ENCODE results near the gene SLC6A16. TPM values are rescaled to one million over a fixed set of nuclear protein-coding genes. Genes with fewer than 3 reads are reported as not detected.

Gene SLC6A16
- total RNA-seq, 1 experiment from 2014 or later = 1.3 TPM

GRCh38 chr19:49264258-49264657 lies 60.7 kb downstream of the SLC6A16 start:
- in situ Hi-C loops (cut with HindIII; ENCODE audit: low pct_unique_long_range_greater_than_20kb, low sequenced_read_pairs) = no loop called here
- no TSS peak for BruUV-seq (replicated peaks)
- Histone ChIP-seq H3K27me3 (ENCODE audit: control insufficient read depth, insufficient read depth, low read length) (no peaks in the 10 kb centered on the region), H3K4me3 (ENCODE audit: low read depth in 2 of 2, low read length in 2 of 2) (no peak overlapping the region), H3K27ac (ENCODE audit: low read length) (no peak overlapping the region), H3K4me1 (ENCODE audit: control insufficient read depth, insufficient read depth, low read length) (no peaks in the 10 kb centered on the region), H3K36me3 (ENCODE audit: control insufficient read depth, insufficient read depth, low read length) (no peaks in the 10 kb centered on the region), H3K9me3 (ENCODE audit: control insufficient read depth, insufficient read depth, low read depth, low read length) (no peaks in the 10 kb centered on the region)
- CTCF ChIA-PET = interaction anchor here (1.0 kb wide), 1 partner anchor 16 kb away, joined by 3 read pairs; no protein-coding TSS in a partner anchor
- no peak for DNase-seq (ENCODE audit: low read depth, low spot score)
- no peak for ATAC-seq
- intact Hi-C loops (cut with micrococcal nuclease; ENCODE audit: unreplicated experiment) = no loop called here
- TF ChIP-seq SIN3A (IDR thresholded peaks at IDR 0.05; ENCODE audit: borderline replicate concordance, insufficient read depth, low read depth, low read length) (no peak), TCF7L2 (IDR thresholded peaks at IDR 0.05; ENCODE audit: low read depth, low read length) (no peak), POLR2AphosphoS5 (IDR thresholded peaks at IDR 0.05; ENCODE audit: low read depth, low read length) (no peak)
- POLR2A ChIA-PET = interaction anchor here (0.5 to 1.2 kb wide), 3 partner anchors 15 to 271 kb away, joined by 4 to 8 read pairs (median 5); partner anchors contain the start of genes GYS1 and PIH1D1

GRCh38 chr19:49261602-49262001 lies 63.4 kb downstream of the SLC6A16 start:
- ATAC-seq = no peak
- POLR2A ChIA-PET = no interaction called here
- H3K9me3 ChIP-seq (ENCODE audit: control insufficient read depth, insufficient read depth, low read depth, low read length) = no peaks in the 10 kb centered on the region
- H3K4me3 ChIP-seq (ENCODE audit: low read depth in 2 of 2, low read length in 2 of 2) = no peak overlapping the region
- H3K4me1 ChIP-seq (ENCODE audit: control insufficient read depth, insufficient read depth, low read length) = no peaks in the 10 kb centered on the region
- intact Hi-C loops (cut with micrococcal nuclease; ENCODE audit: unreplicated experiment) = no loop called here
- TF ChIP-seq SIN3A (IDR thresholded peaks at IDR 0.05; ENCODE audit: borderline replicate concordance, insufficient read depth, low read depth, low read length) = no peak
- TF ChIP-seq REST (IDR thresholded peaks at IDR 0.05; ENCODE audit: insufficient read depth in 1 of 2, low read depth in 2 of 2, low read length in 1 of 2) = no peak
- no peak for TF ChIP-seq POLR2AphosphoS5 (IDR thresholded peaks at IDR 0.05; ENCODE audit: low read depth, low read length)
- no peak for TF ChIP-seq CTCF (IDR thresholded peaks at IDR 0.05)
- no peak for TF ChIP-seq TCF7L2 (IDR thresholded peaks at IDR 0.05; ENCODE audit: low read depth, low read length)
- no peaks in the 10 kb centered on the region for H3K27me3 ChIP-seq (ENCODE audit: control insufficient read depth, insufficient read depth, low read length)
- DNase-seq (ENCODE audit: low read depth, low spot score) = no peak
- CTCF ChIA-PET = no interaction called here
- in situ Hi-C loops (cut with HindIII; ENCODE audit: low pct_unique_long_range_greater_than_20kb, low sequenced_read_pairs) = no loop called here
- BruUV-seq (replicated peaks) = no TSS peak
- H3K36me3 ChIP-seq (ENCODE audit: control insufficient read depth, insufficient read depth, low read length) = no peaks in the 10 kb centered on the region
- no peak overlapping the region for H3K27ac ChIP-seq (ENCODE audit: low read length)

- BruUV-seq (replicated peaks) = no TSS peak
- Histone ChIP-seq H3K4me3 (ENCODE audit: low read depth in 2 of 2, low read length in 2 of 2) (no peak overlapping the region), H3K27me3 (ENCODE audit: control insufficient read depth, insufficient read depth, low read length) (no peaks in the 10 kb centered on the region), H3K4me1 (ENCODE audit: control insufficient read depth, insufficient read depth, low read length) (no peaks in the 10 kb centered on the region), H3K27ac (ENCODE audit: low read length) (no peak overlapping the region), H3K36me3 (ENCODE audit: control insufficient read depth, insufficient read depth, low read length) (no peaks in the 10 kb centered on the region), H3K9me3 (ENCODE audit: control insufficient read depth, insufficient read depth, low read depth, low read length) (no peaks in the 10 kb centered on the region)
- intact Hi-C loops (cut with micrococcal nuclease; ENCODE audit: unreplicated experiment) = no loop called here
- CTCF ChIA-PET = no interaction called here
- in situ Hi-C loops (cut with HindIII; ENCODE audit: low pct_unique_long_range_greater_than_20kb, low sequenced_read_pairs) = no loop called here
- DNase-seq (ENCODE audit: low read depth, low spot score) (no peak), ATAC-seq (no peak)
- POLR2A ChIA-PET = no interaction called here
- TF ChIP-seq CTCF (IDR thresholded peaks at IDR 0.05) = no peak
- TF ChIP-seq POLR2AphosphoS5 (IDR thresholded peaks at IDR 0.05; ENCODE audit: low read depth, low read length) = no peak
- no peak for TF ChIP-seq TCF7L2 (IDR thresholded peaks at IDR 0.05; ENCODE audit: low read depth, low read length)
- no peak for TF ChIP-seq SIN3A (IDR thresholded peaks at IDR 0.05; ENCODE audit: borderline replicate concordance, insufficient read depth, low read depth, low read length)
- TF ChIP-seq REST (IDR thresholded peaks at IDR 0.05; ENCODE audit: insufficient read depth in 1 of 2, low read depth in 2 of 2, low read length in 1 of 2) = no peak
These were observed 68.3 kb downstream of the SLC6A16 start for GRCh38 chr19:49256691-49257090.

All from Panc1 (cell line).